GM19240 (cell line): ENCODE measurements around the gene TBP.
"Not testable (repeated sequence)": the region's sequence is repeated elsewhere in the genome, so short reads cannot be mapped to it uniquely, and the experiment has no call there.

Source experiments
- DNase-seq: peaks from one replicate; pipeline ENCODE4 v3.0.0; 2011; ENCODE audit warnings: low spot score; ENCODE audit not compliant: insufficient read length

The TBP gene

GRCh38 chr6:170554013-170554795 is at the start of gene TBP:
TBP (plus strand) TSS chr6:170554369; CDS start chr6:170557030, 2,661 bp downstream.
- DNase-seq, result peak; percentile 52

DNA sequence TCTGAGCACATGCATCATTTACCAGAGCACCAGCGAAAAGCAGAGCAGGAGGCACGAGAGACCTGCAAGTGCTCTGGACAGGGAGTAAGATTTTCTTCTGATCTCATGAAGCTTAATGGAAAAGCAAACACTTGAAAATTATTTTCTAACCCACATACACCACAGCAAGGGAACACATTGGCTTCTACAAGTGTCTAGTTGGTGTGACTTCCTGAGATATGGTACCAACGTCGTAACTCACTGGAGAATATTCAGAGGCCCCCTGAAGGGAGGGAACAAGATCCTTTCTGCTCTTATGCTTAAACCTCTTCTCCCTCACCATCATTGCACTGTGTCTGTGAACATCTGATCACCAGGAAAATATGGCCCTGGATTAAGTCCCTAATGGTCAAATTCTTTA is 49.7 kb upstream of the TBP start:
- no peak for DNase-seq

DNA sequence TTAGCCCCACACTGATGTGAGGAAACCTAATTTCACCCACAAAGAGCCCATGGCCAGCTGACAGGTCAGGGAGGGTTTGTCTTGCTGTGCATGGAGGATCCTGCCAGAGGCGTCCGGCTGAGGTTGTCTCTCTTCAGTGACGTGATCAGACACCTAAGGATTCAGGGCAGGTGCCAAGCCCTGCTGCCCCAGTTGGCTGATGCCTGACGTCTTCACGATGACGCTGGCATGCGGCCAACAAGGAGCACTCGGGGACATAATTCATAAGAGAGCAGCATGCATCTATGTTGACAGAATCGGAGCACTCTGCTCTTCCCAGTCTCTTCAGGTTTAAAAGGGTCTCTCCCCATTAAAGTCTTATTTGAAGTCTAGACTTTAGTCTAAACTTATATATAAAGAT is 48.9 kb upstream of the TBP start:
- no peak for DNase-seq

DNA sequence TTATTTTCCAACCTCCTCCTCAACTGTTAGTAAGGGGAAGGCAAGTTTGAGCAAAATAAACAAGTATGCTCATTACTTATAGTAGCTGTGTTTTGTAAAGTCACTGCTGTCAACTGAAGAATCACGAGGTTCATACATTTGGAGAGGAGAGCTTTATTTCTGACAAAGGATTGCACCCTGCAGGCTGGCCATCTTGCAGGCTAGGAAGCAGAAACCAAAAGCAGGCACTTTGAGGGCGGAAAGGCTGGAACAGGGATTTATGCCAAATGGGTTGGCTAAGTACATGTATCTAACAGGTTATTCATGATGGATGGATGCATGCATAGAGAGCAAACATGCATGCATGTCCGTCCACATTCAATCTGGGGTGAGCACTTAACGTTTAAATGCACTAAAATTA is 47.7 kb upstream of the TBP start:
- no peak for DNase-seq

- not testable (repeated sequence) for DNase-seq
Measured at GRCh38 chr6:170507728-170508127, 46.4 kb upstream of the TBP start.

- not testable (repeated sequence) for DNase-seq
Measured at GRCh38 chr6:170508275-170508674, 45.9 kb upstream of the TBP start.

GRCh38 chr6:170508892-170509722 is 45.1 kb upstream of the TBP start:
- not testable (repeated sequence) for DNase-seq

- no peak for DNase-seq
Measured at GRCh38 chr6:170509723-170510018, 44.5 kb upstream of the TBP start.

DNA sequence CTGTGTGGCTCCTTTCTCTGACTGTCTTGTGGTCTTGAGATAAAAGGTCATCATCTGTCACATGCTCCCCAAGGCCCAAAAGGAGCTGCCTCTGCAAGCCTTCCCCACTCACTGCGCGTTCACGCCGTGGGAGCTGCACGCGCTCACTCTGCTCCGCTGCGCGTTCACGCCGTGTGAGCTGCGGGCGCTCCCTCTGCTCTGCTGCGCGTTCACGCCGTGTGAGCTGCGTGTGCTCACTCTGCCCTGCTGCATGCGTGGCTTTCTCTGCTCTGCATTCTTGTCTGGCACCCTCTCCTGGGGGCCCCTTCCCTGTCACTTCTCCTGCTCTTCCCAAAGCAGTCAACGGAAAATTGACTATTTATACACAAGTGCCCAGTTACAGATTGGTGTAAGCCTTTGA is 43.5 kb upstream of the TBP start:
- DNase-seq, result no peak

- no peak for DNase-seq
Measured at GRCh38 chr6:170512249-170512648, 41.9 kb upstream of the TBP start.

DNA sequence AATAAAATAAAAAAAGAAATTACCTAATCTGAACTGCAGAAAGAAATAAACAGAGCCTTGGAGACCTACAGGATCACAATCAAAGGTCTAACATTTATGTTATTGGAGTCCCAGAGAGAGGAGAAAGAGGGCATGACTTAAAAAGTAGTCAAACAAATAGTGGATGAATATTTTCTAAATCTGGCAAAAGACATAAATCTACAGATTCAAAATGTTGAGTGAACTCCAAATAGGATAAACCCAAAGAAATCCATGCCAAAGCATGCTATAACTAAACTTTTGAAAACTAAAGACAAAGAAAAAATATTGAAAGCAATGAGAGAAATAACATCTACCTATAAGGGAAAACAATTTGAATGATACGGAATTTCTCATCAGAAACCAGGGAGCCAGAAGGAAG is 39.3 kb upstream of the TBP start:
- no peak for DNase-seq

- DNase-seq, result peak; percentile 32
Measured at GRCh38 chr6:170516783-170517616, 37.2 kb upstream of the TBP start.

DNA sequence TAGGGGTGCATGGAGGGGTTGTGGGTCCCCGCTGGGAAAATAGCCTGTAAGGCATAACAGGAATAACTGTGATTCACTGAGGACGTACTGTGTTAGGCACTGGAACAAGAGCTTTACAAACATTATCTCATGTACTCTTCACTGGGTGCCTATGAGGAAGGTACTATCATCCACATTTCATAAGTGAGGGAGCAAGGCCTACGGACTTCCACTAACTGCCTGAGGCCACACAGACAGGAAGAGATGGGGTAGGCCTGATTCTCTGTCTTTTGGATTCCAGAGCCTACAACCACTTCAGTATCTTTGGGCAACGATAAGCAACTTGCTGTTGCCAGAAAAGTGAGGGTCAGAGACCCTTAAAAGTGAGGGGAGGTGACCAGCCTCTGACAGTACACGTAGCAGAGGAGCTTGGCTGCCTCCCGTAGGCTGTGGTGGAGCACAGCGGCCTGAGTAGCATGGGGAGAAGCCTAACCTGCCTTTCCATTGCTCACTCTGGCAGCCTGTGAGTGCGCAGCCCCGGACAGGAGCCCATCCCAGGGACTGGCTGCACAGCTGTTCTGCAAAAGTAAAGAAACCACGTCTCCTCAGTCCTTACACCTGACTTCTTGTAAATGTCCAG is 31.5 kb upstream of the TBP start:
- no peak for DNase-seq

DNA sequence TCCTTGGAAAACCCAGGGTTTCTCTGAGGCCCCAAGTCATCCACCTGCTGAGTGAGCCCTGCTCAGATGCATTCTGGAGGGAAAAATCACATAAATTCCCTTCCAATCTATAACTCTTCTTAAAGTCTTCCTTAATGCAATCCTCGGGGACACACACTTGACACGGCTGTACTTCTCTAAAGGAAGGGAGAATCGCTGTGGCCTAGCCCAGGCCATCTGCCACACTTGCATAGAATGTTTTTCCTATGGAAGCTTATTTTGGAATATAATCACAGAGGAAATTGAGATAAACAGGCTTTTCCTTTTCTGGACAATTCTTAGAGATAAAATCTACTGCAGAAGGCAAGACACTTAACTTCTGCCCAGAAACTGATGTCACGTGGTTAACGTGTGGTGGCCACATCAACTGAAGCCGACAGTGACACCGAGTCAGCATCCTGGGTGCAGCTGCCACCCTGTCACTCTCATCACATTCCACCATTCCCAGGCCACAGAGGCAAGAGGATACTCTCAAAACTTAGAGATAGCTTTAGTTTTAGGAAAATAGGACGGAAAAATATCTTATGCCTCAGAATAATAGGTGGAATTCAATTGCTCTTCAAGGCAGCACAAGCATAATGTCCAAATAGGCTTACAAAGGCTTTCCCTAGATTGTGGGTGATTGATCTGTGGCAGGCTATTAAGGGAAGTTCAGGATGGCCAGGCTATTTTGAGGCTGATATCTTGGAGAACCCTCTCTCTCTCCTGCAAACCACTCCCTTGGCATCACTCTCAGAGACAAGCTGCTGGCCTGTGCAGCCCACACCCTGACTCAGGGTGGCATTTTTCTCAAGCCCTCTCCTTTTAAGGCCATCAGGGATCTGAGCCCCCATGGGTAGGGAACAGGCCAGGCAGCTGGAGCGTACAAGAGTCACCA is 30.7 kb upstream of the TBP start:
- DNase-seq, result no peak

- no peak for DNase-seq
Measured at GRCh38 chr6:170524172-170524502, 30.0 kb upstream of the TBP start.

DNA sequence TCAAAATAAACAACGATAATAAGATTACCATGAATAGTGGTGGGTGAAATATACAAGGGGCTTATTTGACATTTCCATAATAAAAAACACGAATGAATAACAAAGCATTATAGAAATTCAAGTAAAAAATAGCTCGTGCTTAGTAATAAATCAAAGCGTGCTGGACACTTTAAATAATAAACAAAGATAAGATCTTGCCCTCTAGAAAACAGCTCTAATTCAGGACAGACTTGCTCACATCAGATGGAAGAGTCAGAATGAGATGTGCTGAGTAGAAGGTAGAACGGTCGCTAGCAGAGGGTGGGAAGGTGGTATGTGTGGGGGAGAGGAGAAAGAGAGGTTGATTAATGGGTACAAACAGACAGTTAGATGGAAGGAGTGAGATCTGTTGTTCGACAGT is 28.4 kb upstream of the TBP start:
- DNase-seq, result no peak

DNA sequence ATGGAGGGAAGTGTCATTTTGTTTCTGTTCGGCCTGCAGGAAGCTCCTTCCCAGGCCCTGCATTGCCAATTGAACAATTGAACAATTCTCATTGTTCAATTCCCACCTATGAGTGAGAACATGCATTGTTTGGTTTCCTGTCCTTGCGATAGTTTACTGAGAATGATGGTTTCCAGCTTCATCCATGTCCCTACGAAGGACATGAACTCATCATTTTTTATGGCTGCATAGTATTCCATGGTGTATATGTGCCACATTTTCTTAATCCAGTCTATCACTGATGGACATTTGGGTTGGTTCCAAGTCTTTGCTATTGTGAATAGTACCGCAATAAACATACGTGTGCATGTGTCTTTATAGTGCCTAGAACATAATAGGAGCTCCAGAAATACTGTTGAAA is 26.2 kb upstream of the TBP start:
- DNase-seq, result not testable (repeated sequence)

DNA sequence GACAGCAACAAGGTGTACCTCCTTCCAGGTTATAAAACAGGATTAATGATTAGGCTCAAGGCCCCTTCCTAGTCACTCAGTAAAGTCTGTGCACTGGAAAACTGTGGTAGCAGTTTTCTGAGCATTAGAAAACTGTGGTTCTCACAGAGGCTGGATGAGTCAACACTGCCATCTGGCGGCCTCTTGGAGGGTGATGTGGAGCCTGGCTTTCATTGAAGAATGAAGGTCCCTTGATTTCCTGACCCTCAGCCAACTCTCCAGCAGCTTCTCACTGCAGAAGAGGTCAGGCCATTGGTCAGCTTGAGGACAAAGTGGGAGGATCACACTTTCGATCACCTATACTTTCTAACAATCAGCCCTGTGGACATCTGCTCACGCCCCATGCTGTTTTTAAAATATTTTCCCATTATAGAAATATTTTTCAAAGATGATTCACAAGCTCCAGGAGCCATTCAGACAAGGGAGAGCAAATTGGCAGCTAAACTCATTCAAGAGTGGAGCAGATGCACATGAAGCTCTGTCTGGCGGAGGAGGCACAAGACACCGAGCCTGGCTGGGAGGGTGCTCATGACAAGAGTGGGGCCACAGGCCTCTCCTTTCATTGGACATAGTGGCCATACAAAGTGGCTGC is 24.2 kb upstream of the TBP start:
- DNase-seq, result peak; percentile 46

DNA sequence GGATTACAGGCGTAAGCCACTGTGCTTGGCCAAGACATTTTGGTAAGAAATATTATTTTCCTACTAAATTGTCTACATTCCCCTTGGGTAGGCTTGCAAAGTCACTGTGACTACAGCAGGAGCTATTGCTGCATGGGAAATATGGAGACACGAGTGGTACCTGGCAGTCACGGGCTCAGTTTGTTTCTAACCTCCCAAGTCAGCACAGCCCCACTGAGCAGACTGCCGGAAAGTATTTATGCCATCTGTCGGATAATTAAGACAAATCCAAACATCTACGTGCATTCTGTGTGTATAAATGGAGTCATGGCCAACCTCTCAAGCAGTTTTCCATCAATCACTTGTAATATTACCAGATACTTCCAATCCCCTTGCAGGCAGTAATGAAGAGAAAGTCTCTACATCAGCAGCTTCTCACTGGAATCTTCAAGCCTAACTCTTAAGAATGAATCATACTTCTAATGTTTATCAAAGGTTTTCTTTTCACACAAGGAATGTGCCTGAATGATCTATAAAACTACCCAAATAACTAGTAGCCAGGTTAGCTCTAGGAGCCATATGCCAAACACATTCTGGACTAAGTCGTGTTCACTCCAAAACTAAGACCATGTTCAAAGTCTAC is 21.2 kb upstream of the TBP start:
- no peak for DNase-seq

DNA sequence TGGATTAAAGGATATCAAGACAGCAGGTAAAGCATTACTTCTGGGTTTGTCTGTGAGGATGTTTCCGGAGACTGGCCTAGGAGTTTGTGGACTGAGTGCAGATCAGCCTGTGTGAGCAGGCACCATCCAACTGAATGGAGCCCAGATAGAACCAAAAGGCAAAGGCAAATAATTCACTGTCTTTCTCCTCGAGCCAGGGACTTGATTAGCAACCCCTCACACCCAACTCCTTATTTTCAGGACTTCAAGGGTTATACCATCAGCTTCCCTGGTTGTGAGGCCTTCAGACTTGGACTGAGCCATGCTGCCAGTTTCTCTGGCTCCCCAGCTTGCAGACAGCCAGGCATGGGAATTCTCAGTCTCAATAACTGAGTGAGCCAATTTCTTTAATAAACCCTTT is 20.4 kb upstream of the TBP start:
- DNase-seq, result no peak
